Stromal cell of bone marrow (primary cell): ENCODE measurements around the gene ACAT2.
"Not testable (repeated sequence)": the region's sequence is repeated elsewhere in the genome, so short reads cannot be mapped to it uniquely, and the experiment has no call there.

ENCODE experiments used
- DNase-seq: peaks from one replicate; pipeline ENCODE4 v3.0.0-alpha.2; 2012; ENCODE audit warnings: low read depth

The ACAT2 gene

GRCh38 chr6:159730332-159730676 lies 31.5 kb upstream of the ACAT2 start:
- DNase-seq, result no peak

- not testable (repeated sequence) for DNase-seq
These were observed 29.3 kb upstream of the ACAT2 start for GRCh38 chr6:159732550-159732949.

GRCh38 chr6:159733395-159733794 lies 28.4 kb upstream of the ACAT2 start:
- DNase-seq, result not testable (repeated sequence)

- DNase-seq, result no peak
These were observed 24.9 kb upstream of the ACAT2 start for GRCh38 chr6:159736908-159737307.

GRCh38 chr6:159739341-159739740 lies 22.5 kb upstream of the ACAT2 start:
- no peak for DNase-seq

- no peak for DNase-seq
These were observed 19.7 kb upstream of the ACAT2 start for GRCh38 chr6:159742165-159742564.

- no peak for DNase-seq
These were observed 16.8 kb upstream of the ACAT2 start for GRCh38 chr6:159745081-159745480.

- DNase-seq, result no peak
These were observed 15.1 kb upstream of the ACAT2 start for GRCh38 chr6:159746759-159747158.

- DNase-seq, result not testable (repeated sequence)
These were observed 13.7 kb upstream of the ACAT2 start for GRCh38 chr6:159748127-159748526.

- DNase-seq, result no peak
These were observed 10.4 kb upstream of the ACAT2 start for GRCh38 chr6:159751448-159751847.

GRCh38 chr6:159753081-159753872 lies 8.6 kb upstream of the ACAT2 start:
- DNase-seq, result no peak

- no peak for DNase-seq
These were observed 7.4 kb upstream of the ACAT2 start for GRCh38 chr6:159754401-159754800.

- no peak for DNase-seq
These were observed 6.6 kb upstream of the ACAT2 start for GRCh38 chr6:159754959-159755914.

- no peak for DNase-seq
These were observed 5.3 kb upstream of the ACAT2 start for GRCh38 chr6:159756508-159756907.

- DNase-seq, result no peak
These were observed 3.5 kb upstream of the ACAT2 start for GRCh38 chr6:159758031-159759001.

GRCh38 chr6:159759645-159760044 lies 2.2 kb upstream of the ACAT2 start:
- DNase-seq, result no peak

GRCh38 chr6:159760602-159761057 lies 1.2 kb upstream of the ACAT2 start:
- DNase-seq, result no peak

GRCh38 chr6:159761129-159761872 lies 544 bp upstream of the ACAT2 start:
- no peak for DNase-seq

- no peak for DNase-seq
These were observed 942 bp downstream of the ACAT2 start for GRCh38 chr6:159762681-159763293.

GRCh38 chr6:159766906-159767305 lies 5.1 kb downstream of the ACAT2 start:
- no peak for DNase-seq

- DNase-seq, result no peak
These were observed 7.6 kb downstream of the ACAT2 start for GRCh38 chr6:159769470-159769869.
